ENCODE data around the gene TRIM9.

- TF ChIP-seq CTCF (IDR thresholded peaks at IDR 0.05; ENCODE audit: low read depth, low read length) (no peak), EZH2phosphoT487 (IDR thresholded peaks at IDR 0.05; ENCODE audit: low read depth) (no peak)
Measured at GRCh38 chr14:51019089-51019488, 75.8 kb downstream of the TRIM9 start.

Measured in OCI-LY3 (cell line).